Endothelial cell (in vitro differentiated cells): ENCODE data around the gene NOTCH3. TPM values are rescaled to one million over a fixed set of nuclear protein-coding genes. Genes with fewer than 3 reads are reported as not detected.

Source experiments
- DNase-seq: peaks from one replicate; pipeline ENCODE4 v3.0.0; 2021; ENCODE audit warnings: low spot score
- H3K27ac Mint-ChIP-seq: one replicate; pipeline ENCODE4 v1.8.0; 2021; ENCODE audit warnings: mixed read lengths, inconsistent platforms; ENCODE audit not compliant: unreplicated experiment
- H3K27me3 Mint-ChIP-seq: one replicate; pipeline ENCODE4 v1.8.0; 2021; ENCODE audit warnings: mild to moderate bottlenecking, moderate library complexity, mixed read lengths, inconsistent platforms; ENCODE audit not compliant: unreplicated experiment
- H3K36me3 Mint-ChIP-seq: one replicate; pipeline ENCODE4 v1.8.0; 2021; ENCODE audit warnings: mild to moderate bottlenecking, low read depth, mixed read lengths, inconsistent platforms; ENCODE audit not compliant: unreplicated experiment
- H3K4me1 Mint-ChIP-seq: one replicate; pipeline ENCODE4 v1.8.0; 2021; ENCODE audit warnings: mild to moderate bottlenecking, mixed read lengths, inconsistent platforms; ENCODE audit not compliant: unreplicated experiment
- H3K4me3 Mint-ChIP-seq: one replicate; pipeline ENCODE4 v1.8.0; 2021; ENCODE audit warnings: mild to moderate bottlenecking, mixed read lengths, inconsistent platforms; ENCODE audit not compliant: unreplicated experiment
- H3K9me3 Mint-ChIP-seq: one replicate; pipeline ENCODE4 v1.8.0; 2021; ENCODE audit warnings: mixed read lengths, inconsistent platforms; ENCODE audit not compliant: unreplicated experiment
- CTCF ChIP-seq: fragments of 200-600 bp; sonication (generic); IDR thresholded peaks from one replicate; pipeline ENCODE4 v1.5.0; 2021; ENCODE audit warnings: antibody characterized with exemption; ENCODE audit not compliant: unreplicated experiment
- long read RNA-seq: library from polyadenylated mRNA; unstranded; transcript quantifications from one replicate; pipeline ENCODE4 v2.0.0, GENCODE V29; 2020; ENCODE audit not compliant: unreplicated experiment
- total RNA-seq: library from RNA; stranded (reverse); fragmentation: NEBNext Ultra II Directional; extraction: Animal tissue kit (Norgen Biotek cat#: 25700); gene quantifications from one replicate; pipeline ENCODE4 v1.2.1, GENCODE V29; 2021; ENCODE audit not compliant: unreplicated experiment

Gene NOTCH3
- 96.8 TPM for total RNA-seq
- long read RNA-seq, partial matches to known transcripts, result 0 of 2 reads
- long read RNA-seq, other reads (novel, unspliced or antisense), result 2 of 2 reads

GRCh38 chr19:15200553-15201364 lies at the start of gene NOTCH3:
Gene NOTCH3 (minus strand): TSS chr19:15200995. CDS start chr19:15200905, 90 bp downstream.
- no peak within 1 kb of the TSS for H3K27ac Mint-ChIP-seq
- peaks cover 10% of the 10 kb centered on the region for H3K27me3 Mint-ChIP-seq
- H3K4me1 Mint-ChIP-seq, result peaks cover 8% of the 10 kb centered on the region
- H3K4me3 Mint-ChIP-seq, result peak within 1 kb of the TSS; percentile 86
- TF ChIP-seq CTCF, result no peak
- H3K36me3 Mint-ChIP-seq, result peaks cover 20% of the 10 kb centered on the region
- DNase-seq, result peak; percentile 52
- H3K9me3 Mint-ChIP-seq, result no peaks in the 10 kb centered on the region

GRCh38 chr19:15250640-15250993 lies 49.8 kb upstream of the NOTCH3 start:
- DNase-seq, result no peak
- H3K27me3 Mint-ChIP-seq, result peaks cover 15% of the 10 kb centered on the region
- H3K4me1 Mint-ChIP-seq, result peaks cover 4% of the 10 kb centered on the region
- H3K36me3 Mint-ChIP-seq, result peaks cover 45% of the 10 kb centered on the region
- no peaks in the 10 kb centered on the region for H3K9me3 Mint-ChIP-seq
- TF ChIP-seq CTCF, result no peak
- no peak overlapping the region for H3K4me3 Mint-ChIP-seq
- no peak overlapping the region for H3K27ac Mint-ChIP-seq

- no peak for DNase-seq
Observed at GRCh38 chr19:15249972-15250639, 49.3 kb upstream of the NOTCH3 start.

GRCh38 chr19:15249528-15249874 lies 48.7 kb upstream of the NOTCH3 start:
- Mint-ChIP-seq H3K36me3 (peaks cover 49% of the 10 kb centered on the region), H3K27ac (no peak overlapping the region), H3K4me1 (peaks cover 4% of the 10 kb centered on the region), H3K9me3 (no peaks in the 10 kb centered on the region), H3K27me3 (peaks cover 20% of the 10 kb centered on the region), H3K4me3 (no peak overlapping the region)
- no peak for DNase-seq
- TF ChIP-seq CTCF, result no peak

More at GRCh38 chr19:15249972-15250639, 49.3 kb upstream of the NOTCH3 start:
- Mint-ChIP-seq H3K9me3 (no peaks in the 10 kb centered on the region), H3K27ac (no peak overlapping the region), H3K27me3 (peaks cover 17% of the 10 kb centered on the region), H3K36me3 (peaks cover 45% of the 10 kb centered on the region), H3K4me3 (no peak overlapping the region), H3K4me1 (peaks cover 4% of the 10 kb centered on the region)
- TF ChIP-seq CTCF, result no peak
